CD4-positive, alpha-beta T cell treated with Interleukin-17A for 4 hours (primary cell): Measurements from ENCODE around the gene A4GNT.
"Not testable (repeated sequence)": the region's sequence is repeated elsewhere in the genome, so short reads cannot be mapped to it uniquely, and the experiment has no call there.

Experiments
- DNase-seq: peaks from one replicate; pipeline ENCODE4 v3.0.0-alpha.2; 2020; ENCODE audit warnings: mixed read lengths

A4GNT gene

DNA sequence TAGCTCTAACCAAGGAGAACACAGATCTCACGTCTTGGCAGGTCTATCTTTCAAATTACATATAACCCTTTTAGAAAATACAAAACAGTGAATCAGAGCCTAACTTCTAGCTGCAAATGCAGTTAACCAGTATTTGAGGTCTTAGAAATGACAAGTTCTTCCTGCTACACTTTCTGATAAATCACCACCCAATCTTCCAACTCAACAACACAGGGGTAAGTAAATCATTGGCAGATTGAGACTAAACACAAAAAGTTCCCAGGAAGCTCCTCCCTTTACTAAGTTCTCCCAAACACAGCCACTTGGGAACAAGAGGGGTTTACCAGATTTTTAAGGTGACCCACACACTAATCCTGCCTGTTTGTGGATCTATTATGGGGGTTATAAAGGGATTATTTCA lies at the start of gene A4GNT:
TSS of gene A4GNT (minus strand) at position 152 of the 400 bp plus-strand sequence. CDS start 1,134 bp downstream, outside the sequence.
- DNase-seq, result no peak

DNA sequence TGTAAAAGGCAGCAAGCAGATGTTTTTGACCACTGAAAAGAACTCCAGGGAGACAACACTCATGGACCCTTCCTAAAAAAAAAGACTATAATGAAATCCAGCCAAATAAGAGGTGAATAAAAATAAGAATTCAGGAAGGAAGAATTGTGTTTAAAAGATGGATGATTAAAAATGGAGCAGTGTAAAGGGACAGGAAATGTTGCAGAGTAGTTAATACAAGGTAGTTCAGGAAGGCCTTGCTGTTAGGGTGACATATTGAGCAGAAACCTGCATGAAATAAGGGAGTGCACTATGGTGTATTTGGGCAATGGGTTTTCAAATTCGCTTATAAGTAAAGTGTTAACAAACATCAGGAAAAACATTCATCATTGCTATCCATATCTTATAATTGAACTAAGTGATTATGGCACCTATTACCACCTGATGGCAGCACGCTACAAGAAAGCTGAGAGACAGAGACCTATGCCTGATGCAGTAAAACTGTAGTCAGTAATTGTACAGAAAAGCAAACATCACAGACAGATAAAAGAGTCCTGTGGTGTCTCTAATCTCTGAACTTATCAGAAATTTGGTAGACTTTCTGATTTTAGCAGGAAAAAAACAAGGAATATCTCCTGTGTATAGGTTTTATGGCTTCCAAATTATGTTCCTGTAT lies 48.3 kb upstream of the A4GNT start:
- peak; percentile 54 for DNase-seq

DNA sequence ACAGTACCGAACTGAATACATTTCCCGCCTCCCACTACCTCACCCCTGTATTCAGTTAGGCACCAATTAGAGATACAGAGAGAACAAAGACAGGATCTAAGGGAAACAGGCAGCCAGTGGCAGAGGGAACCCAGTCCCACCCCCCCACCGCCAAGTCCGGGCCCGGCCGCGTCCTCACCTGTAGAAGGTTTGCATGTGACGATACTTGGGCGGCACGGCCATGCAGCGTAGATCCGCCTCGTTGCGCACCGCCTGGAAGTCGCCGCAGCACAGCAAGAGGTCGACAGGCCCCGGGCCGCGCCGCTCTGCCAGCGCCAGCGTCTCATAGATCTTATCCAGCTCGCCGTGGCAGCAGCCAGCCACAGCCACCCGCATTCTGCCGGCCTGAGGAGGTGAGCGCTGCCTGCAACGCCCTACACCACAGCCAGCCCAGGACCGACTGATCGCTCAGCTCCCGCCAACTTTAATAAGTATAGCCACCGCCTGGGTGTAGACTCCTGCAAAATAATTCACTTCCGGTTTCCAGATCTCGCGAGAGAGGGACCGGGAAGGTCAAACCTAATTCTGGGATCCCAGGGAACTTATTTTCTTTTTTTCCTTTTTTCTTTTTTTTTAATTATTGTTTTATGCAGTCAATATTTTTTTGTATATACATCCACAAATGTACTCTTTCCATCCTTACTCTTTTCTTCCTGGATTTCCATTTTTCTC lies 42.4 kb upstream of the A4GNT start, which contains the start of gene DBR1:
TSS of gene DBR1 (minus strand) at position 501 of the 711 bp plus-strand sequence. CDS start at position 375, 126 bp downstream.
- peak; percentile 81 for DNase-seq

DNA sequence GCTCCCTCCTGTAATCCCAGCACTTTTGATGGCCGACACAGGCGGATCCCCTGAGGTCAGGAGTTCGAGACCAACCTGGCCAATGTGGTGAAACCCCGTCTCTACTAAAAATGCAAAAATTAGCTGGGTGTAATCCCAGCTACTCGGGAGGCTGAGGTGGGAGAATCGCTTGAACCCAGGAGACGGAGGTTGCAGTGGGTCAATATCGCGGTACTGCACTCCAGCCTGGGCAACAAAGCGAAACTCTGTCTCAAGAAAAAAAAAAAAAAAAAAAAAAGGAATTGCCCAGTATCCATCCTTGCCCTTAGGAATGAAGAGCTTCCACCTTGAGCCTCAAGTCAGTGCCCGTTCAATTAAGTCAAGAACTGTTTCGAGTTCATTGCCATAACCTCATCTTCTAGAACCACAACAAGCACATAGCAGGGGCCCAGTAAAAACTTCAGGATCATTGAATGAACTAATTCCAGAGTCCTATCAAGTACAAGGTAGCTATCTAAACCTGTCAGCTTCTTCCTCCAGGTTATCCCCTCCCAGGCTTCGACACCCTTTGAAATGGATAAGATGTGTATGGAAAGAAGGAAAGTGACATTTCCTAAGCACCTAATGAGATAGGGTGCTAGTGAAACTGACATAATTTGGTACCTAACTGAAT lies 41.7 kb upstream of the A4GNT start:
- no peak for DNase-seq

DNA sequence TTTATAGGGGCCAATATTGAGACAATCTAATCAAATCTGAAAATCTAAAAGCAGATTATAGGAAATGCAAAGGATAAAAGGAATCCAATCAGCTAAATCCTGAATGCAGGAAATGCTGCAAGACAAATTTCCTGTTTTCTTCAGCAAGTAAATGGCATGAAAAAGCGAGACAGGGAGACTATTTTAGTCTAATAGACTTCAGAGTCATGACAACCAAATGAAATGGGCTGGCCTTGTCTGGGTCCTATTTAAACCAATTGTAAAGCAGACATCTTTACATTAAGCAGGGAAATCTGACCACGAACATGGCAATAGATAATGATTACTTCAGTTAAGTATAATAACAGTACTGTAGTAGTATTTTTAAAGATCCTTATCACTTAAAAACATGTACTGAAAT lies 40.4 kb upstream of the A4GNT start:
- no peak for DNase-seq

DNA sequence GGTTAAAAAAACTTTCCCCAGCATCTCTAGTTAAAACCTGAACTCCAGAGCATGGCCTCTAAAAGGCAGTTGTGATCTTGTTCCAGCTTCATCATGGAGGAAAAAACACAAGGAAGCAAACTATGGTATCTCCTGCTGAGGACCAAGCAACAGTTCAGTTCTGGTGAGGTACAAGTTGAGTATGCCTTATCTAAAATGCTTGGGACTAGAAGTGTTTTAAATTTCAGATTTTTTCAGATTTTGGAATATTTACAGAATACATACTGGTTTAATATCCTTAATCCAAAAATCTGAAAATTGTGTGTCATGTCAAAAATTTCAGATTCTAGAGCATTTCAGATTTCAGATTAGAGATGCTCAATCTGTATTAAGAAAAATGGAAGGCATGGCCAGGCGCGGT lies 32.9 kb upstream of the A4GNT start:
- no peak for DNase-seq

DNA sequence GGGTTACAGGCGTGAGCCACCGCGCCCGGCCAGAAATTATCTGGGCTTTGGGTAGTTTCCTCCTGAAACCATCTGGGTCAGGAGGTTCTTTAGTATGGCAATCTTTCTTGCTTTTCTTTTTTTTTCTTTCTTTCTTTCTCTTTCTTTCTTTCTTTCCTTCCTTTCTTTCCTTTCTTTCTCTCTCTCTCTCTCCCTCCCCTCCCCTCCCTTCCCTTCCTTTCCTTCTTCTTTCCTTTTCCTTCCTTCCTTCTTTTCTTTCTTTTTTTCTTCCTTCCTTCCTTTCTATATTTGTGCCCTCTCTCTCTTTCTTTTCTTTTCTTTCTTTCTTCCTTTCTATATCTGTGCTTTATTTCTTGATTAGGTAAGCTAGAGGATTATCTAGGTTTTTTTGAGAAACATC lies 25.6 kb upstream of the A4GNT start:
- DNase-seq, result no peak

DNA sequence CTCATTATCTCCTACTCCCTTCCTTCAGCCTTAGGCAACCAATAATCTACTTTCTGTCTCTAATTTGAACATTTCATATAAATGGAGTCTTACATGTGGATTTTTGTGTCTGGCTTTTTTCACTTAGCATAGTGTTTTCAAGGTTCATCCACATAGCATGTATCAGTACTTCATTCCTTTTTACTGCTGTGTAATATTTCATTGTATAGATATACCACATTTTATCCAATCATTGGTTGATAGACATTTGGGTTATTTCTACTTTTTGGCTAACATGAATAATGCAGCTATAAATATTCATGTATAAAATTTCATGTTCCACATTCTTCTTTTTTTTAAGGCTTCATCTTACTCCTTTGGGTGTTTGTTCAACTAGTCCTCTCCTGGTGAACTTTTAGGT lies 22.3 kb upstream of the A4GNT start:
- DNase-seq, result no peak

DNA sequence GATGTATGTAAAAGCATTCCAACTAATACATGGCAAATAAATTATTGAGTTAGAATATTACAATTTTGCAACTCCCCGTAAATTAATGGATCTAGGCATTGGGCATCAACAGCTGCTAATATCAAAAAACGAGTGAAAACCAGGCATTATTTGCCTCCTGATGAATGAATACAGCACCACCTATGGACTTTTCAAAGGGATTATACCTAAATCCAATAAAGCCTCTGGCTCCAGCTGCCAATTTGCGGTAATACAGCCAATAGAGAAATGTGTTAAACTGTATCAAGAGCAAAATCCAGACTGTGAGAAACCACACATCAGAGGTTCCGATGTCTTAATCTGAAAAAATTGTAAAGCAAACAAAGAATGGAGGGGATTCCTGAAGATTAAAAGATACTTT lies 16.3 kb upstream of the A4GNT start:
- no peak for DNase-seq

DNA sequence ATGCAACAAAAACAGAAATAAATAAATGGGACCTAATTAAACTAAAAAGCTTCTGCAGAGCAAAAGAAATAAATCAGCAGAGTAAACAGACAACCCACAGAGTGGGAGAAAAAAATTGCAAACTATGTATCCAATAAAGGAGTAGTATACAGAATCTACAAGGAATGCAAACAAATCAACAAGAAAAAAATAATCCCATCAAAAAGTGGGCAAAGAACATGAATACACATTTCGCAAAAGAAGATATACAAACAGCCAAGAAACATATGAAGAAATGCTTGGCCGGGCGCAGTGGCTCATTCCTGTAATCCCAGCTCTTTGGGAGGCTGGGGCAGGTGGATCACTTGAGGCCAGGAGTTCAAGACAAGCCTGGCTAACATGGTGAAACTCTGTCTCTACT lies 10.0 kb upstream of the A4GNT start:
- DNase-seq, result not testable (repeated sequence)

DNA sequence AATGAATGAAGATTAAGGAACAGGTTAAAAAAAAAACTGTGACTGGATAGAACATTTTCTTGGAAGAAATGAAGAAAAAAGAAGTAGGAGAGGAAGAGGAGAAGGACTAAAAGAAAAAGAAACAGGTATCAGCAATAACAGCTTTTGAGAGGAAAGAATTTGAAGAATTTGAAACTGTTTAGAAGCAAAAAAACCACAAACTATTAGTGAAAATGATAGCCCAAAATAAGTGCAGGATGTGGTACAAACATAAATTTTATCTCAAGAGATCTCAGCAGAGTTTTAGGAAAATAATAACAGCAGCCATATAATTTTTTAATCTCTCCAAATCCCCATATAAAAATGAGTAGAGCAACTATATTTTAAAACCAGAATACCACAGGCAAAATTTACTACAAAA lies 8.8 kb upstream of the A4GNT start:
- DNase-seq, result no peak

DNA sequence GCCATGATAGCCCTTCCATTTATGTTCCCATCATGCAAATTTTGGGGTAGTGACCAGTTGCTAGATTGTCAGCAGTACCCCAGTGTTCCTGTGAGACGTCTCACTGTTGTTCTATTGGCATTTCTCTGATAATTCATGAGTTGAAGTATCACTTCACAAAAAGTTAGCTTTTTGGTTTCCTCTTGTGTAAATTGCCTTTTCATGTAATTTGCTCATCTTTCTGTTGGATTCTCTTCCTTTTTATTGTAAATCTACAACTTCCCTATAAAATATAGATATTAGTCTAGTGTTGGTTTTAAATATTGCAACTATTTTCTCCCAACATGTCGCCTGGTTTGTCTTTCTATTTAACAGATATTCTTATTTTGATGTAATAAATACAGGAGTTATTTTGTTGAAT lies 7.5 kb upstream of the A4GNT start:
- no peak for DNase-seq

DNA sequence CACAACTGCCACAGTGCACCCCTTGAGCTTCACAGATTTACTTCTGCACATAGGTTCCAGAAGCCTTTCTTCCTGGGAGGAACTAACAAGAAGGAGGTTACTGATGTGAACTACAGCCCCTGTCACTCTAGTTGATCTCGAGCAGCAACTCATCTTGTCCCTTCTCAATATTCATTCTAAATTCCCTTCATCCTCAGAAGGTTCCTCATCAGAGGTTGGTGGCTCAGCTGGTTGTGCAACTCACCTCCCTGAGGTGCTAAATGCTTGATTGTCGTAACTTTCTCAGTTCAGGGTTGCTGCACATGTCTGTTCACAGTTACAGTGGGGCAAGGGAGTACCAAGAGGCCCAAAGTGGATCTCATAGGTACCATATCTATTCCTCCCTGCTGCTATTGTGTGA lies 5.7 kb upstream of the A4GNT start:
- no peak for DNase-seq

DNA sequence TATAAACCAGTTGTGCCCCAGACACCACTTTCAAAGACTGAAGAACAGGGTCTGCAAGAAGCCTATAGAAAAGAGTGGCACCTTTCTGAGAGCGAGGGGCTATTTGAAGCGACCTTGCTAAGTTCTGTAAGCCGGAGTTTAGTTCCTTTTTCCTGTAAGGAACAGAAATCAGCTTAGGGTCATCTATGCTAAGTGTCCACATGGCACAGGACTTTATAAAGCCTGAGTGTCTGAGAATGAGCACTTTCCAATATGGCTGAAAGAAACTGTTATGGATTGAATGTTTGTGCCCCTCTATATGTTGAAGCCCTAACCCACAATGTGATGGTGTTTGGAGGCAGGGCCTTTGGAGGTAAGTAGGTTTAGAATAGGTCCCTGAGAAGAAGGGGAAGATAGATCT lies 4.0 kb upstream of the A4GNT start:
- no peak for DNase-seq

DNA sequence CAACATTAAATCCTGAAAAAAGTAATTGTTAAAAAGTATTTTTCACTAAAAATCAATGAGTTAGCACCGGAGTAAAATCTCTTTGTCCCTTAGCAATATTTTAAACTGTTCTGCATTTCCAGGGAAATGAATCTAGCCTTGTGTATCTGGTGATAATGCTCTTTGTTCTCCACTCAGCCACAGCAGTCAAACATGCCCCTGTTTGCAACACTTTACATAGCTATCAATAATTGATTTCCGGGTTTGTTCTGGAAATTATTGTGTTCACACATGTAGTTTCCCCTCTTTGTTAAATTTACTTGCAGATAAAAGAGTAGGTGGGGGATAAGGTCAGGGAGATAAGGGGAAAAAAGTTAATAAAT lies 3.6 kb upstream of the A4GNT start:
- DNase-seq, result no peak

DNA sequence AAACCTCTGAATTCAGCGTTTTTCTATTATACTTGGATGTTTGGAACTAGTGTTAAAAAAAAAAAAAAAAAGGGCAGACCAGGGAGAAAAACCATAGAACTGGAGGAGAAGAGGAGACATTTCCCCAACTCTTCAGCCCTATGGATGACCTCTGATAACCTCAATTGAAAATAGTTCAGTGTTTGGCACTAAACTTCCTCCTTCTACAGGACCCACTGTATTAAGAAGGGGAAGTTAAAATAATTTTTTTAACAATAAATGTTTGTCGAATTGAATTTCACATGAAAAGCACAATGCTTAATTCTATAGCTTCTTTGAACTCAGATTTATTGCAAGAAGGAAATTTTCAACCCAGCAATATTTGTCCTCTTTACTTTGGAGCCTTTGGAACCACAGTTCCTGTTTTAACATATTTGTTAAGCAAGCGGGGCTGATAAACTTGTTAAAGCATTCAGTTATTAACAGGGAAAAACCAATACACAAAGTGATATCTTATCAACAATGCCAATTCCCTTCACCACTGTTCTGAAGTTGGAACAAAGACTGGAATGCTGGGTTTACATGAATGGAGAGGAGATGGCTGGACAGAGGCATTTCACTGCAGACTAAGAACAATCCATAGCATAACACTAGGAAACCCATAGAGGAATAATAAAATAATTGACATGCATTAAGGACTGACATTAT lies 3.1 kb upstream of the A4GNT start:
- DNase-seq, result no peak

DNA sequence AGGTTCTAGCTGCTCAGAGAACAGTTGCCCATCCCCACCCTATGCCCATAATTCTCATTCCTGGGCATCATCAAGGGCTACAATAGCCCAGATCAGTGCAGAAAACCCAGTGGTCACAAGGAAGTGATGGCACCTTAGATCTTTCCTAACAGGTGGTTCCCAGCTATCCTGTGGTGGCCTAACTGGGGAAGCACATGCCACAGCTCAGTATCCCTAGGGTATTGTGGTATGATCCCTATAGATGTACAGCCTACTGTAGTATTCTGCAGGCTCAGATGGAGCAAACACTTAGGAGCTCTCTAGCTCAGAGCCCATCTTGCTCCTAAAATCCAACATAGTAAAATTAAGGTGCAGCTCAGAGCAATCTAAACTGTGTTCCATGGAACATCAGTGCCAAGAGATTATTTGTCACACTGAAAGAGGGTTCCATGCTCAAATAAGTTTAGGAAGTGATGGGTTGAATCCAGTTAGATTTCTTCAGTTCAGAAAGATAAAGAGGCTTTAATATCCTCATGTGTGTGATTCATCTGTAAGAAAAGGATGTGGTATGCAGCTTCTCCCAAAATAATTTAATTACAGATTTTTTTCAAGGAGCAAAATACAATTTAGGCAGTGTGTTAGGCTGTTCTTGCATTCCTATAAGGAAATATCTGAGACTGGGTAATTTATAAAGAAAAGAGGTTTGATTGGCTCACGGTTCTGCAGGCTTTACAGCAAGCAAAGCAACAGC lies 4.4 kb downstream of the A4GNT start:
- DNase-seq, result no peak

DNA sequence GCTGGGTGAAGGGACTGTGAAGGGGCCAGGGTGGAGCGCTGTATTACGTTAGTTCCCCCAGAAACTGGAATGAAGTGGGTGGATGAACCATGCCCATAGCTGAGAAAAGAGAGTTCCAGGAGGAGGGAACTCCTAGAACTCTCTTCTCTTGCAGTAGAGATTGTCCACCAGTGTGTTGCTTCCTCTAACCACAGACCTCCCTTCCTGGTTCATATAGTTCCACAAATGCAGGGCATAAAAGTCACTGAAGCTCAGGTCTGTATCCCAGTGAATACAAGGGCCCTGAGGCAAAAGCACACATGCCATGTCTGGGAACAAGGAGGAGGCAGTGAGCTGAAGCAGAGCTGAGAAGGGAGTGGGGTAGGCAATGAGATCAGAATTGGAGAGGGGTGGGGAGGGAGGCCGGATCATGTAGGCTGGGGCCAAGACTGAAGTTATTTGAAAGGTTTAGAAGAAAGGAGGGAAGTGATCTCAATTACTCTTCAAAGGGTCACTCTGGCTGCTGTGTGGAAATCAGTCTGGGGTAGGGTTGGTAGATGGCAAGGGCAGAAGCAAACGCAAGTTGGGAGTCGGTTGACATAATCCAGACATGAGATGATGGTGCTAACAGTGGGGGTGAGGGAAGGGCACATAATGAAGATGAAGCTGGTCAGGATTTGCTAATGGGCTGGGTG lies 6.5 kb downstream of the A4GNT start:
- DNase-seq, result no peak

DNA sequence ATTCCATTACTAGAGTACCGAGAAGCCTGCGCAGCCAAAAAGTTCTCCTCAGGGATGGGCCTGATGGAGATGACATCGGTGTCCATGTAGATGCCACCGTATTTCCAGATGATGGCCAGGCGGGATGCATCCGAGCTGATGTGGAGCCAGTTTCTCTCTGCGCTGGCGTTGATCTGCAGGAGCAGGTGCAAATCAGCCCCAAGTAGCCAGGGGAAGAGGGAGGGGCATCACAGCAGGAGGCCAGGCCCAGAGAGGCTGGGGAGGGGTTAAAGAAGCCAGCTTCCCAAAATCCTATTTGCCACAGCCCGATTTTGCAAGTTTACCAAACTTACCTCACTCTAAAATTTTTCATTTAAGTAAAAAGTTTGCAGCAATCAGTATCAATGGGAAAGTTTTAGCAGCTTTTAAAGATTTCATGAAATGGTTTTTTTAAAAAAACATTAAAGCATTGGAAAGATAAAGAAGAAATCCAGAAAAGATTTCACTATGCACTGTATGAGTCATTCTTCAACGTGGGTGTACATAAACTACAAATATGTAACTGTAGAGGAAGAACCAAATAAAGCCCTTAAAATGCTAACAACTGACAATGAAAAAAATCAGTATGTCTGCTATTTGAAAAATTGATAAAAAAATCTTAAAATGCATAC lies 7.4 kb downstream of the A4GNT start:
- DNase-seq, result no peak

DNA sequence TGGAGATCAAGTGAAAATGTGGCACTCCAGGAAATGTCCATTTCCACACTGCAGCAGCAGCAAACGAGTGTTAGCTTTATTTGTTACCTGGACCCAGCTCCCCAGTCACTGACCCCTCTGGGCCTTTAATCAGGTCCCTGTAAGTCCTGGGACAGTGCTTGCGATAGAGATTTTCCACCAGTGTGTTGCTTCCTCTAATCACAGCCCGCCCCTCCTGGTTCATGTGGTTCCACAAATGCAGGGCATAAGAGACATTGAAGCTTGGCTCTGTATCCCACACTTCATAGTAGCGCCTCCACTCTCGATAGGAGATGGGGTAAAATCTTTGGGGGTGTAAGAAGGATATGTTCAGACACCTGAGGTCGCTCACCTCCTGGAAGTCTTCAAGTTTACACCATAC lies 8.0 kb downstream of the A4GNT start:
- DNase-seq, result no peak

DNA sequence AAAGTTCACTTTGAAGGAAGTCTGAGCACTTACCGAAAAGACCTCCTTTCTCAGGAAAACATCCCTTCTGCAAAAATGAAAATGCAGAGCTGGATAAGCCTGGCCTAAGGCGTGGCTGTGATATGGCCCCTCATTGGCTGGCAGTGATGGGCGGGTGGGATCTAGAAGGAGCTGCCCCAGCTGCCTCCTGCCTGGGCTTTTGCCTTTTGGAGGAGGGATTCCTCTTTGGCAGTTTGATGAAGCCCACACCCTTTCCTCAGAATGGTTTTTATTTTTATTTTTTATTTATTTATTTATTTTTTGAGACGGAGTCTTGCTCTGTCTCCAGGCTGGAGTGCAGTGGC lies 12.8 kb downstream of the A4GNT start:
- DNase-seq, result no peak
